ENCODE results near the gene GFRA1.

GRCh38 chr10:116098411-116099022 lies 174.5 kb downstream of the GFRA1 start:
- TF ChIP-seq CTCF (conservative IDR thresholded peaks at IDR 0.05; ENCODE audit: low read depth, low read length) = no peak
- no peak for TF ChIP-seq EZH2 (IDR thresholded peaks at IDR 0.05; ENCODE audit: borderline replicate concordance, low read depth, low read length, poor library complexity, severe bottlenecking)

Data from A673 (cell line).